ENCODE data around the gene NFATC1.

- TF ChIP-seq CTCF (conservative IDR thresholded peaks at IDR 0.05): no peak
- TF ChIP-seq ZFX (IDR thresholded peaks at IDR 0.05): no peak
These were observed 14.5 kb downstream of the NFATC1 start for GRCh38 chr18:79410171-79410641.

Data from C4-2B (cell line).